Activated CD4-positive, CD25-positive, alpha-beta regulatory T cell (primary cell): Measurements from ENCODE around the gene PRLR.
"Not testable (repeated sequence)": the region's sequence is repeated elsewhere in the genome, so short reads cannot be mapped to it uniquely, and the experiment has no call there.

Source experiments
- DNase-seq, 4 experiments: peaks; one replicate each; lab custom pipeline; 2025; lab: John Stamatoyannopoulos, UW

PRLR gene

DNA sequence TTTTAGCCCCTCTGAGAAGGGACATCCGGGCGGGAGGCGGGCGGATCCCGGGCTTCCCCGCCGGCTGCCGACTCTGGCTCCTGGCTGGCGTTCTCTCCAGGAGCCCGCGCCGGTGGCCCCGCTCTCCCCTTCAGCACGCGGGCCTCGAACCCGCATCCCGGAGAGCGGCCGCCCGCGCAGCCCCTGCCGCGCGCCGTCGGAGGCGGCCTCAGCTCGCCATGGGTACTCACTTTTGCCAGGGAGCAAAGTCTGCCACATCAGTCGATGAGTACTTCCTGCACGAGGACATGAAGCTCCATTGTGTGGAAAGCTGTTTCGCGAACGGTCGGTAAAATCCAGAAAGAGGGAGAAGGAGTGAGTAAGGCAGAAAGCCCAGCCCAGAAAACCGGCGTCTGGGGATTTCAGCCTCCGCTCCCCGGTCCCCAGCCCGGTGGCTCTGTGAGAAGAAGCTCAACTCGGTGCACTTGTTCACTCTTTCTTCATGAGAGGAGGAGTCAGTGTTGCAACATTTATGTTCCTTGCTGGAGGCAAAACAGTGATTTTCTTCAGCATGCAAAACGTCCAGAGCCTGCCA, at the start of gene PRLR:
Gene PRLR, minus strand, starts transcription at position 450 of the 574 bp plus-strand sequence. CDS start 140,867 bp downstream, outside the sequence.
- DNase-seq, result no peak

DNA sequence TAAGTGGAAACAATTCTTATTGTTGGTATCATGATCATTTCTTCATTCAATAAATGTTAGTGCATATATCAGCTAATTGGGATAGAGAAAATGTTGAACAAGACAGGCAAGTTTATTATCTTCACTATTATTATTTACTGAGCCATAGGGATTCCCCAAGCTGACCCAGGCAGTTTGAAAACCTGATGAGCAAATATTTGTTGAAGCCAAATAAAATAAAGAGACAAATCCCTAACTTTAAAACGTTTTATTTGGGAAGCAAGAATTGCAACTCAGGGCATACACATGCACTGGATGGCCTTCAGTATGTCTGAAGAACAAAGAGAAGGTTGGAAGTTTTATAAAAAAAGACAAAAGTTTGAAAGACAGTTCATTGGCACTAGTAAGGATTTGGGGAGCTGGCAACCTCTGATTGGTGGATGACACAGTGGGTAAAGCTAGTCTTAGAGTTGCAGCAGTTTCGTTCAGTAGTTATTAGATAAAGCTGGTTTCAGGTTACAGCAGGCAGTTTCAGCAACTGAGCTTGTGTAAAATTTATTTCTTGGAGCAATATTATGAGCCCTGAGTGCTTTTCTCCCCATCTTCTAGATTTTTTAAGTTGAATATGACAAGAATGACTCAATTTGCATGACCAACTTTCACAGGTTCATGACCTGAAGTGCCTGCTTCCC, 44.7 kb upstream of the PRLR start:
- DNase-seq, result no peak

DNA sequence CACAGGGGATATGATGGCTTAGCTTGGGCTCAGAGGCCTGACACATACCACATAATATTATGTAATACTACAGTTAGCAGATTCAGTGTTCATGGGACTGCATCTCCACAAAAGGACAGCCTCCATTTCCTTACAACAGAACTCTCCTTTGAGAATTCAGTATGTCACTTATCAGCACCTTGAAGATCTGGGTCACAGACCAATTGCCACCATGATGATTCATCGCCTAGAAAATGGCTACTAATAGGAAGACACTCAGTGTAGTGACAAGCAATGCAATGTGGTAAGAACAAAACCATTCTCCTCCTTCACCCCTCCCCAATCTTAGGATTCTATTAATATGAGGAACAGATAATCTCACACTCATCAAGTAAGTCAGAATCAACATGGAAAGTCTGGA, 38.7 kb upstream of the PRLR start:
- DNase-seq, result no peak

DNA sequence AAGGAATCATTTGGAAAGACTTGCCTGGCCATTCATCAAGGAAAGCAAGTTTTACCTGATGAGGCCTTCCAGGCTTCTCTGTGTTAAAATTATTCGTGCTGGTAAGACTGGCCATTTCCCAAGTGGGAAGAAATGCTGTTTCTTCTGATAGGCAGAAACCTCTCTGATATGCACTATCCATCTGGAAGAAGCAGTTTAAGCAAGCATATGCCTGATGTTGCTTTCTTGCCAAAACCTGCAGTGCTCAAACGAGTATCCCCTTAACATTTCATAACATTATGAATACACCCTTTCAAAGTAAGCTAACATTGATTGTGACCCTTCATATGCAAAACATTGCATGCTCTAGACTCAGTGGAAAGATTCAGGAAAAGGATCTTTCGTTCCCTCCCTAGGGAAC, 36.0 kb upstream of the PRLR start:
- no peak for DNase-seq

DNA sequence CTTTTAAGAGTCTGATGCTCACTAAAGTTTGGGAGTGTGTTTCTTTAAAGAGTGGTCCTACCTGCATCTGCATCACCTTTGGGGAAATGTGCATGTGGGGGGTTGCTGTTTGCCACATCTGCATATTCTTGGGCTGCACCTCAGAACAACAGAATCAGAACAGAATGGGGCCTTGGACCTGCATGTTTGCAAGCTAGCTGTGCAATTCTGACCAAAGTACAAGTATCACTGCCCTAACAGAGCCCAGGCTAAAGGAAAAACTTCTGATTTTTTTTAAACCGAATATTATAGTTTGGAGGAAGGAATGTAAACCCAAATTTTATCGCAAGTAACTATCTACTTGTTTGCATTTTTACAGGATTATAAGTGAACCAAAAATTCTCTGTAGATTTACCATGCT, 34.2 kb upstream of the PRLR start:
- no peak for DNase-seq

DNA sequence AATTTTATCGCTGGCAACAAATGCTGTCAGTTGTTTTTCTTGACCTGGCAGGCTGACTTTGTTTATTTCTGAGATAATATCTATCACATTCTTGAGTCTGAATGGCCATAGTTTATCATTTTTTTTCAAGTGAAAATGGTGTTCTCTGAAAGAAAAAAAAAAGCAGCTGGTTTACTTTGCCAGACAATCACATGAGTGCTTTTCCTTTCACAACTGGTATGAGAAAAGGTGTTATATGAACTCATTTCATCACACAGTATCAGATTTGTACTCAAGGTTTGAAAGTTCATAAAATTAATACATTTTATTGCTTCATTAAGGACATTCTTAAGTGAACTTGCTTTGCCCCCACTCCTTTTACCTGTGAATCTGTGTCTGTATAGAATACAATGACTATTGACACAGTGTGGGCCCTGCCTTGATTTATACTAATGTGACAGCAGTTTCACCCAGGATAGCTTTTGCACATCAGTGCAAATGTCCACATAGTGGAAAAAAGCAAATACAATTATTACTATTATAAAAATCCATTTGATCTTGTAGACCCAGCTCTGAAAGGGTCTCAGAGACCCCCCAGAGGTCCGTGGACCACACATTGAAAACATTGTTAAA, 33.1 kb upstream of the PRLR start:
- DNase-seq, result no peak

DNA sequence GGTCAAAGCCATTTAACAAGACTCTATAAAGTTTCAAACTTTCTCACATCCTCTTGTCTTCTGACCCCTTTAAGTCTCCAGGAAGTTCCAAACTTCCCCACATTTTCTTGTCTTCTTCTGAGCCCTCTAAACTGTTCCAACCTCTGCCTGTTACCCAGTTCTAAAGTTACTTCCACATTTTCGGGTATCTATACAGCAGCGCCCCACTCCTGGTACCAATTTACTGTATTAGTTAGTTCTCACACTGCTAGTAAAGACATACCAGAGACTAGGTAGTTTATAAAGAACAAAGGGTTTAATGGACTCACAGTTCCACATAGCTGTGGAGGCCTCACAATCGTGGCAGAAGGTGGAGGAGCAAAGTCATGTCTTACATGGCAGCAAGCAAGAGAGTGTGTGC, 23.3 kb upstream of the PRLR start:
- DNase-seq, result no peak

DNA sequence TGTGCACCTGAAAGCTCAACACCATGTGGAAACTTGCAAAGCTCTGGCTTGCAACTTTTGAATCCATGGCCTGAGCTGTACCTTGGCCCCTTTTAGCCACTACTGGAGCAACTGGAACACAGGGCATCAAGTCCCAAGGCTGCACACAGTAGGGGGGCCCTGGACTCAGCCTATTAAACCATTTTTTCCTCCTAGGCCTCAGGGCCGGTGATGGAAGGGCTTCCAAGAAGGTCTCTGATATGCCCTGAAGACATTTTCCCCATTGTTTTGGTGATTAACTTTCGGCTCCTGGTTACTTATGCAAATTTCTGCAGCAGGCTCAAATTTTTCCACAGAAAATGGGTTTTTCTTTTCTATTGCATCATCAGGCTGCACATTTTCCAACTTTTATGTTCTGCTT, 22.7 kb upstream of the PRLR start:
- no peak for DNase-seq

DNA sequence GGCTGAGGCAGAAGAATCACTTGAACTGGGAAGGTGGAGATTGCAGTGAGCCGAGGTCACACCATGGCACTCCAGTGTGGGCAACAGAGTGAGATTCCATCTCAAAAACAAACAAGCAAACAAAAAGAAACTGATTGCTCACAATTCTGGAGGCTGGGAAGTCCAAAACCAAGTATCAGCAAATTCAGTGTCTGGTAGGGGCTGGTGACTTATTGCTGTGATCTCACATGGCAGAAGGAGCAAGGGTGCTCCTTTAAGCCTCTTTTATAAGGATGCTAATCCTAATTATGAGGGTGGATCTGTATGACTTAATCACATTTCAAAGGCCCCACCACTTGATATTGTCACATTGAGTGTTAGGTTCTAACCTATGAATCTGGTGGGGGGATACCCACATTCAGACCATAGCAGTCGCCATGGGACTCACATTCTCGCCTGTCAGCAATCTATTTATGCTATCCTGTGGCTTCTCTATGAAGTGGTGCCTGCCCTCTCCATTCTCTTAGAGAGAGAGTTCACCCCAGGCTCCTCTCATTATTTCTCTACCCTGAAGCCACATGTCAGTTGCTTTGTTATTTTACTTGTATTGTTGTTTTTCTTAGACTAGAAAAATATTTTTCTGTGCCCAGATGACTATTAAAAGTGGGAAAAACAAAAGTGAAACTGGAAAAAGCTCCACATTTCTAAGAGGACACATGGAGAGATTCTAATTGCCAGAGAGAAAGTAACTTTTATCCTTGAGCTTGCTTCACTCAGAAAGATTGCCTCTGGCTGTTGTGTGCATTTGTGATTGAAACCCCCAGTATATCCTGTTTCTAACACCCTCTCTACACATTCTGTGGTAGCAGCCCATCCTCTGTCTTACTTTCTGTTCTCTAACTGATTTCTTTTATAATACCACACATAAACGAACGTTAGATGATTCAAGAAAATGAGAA, 18.8 kb upstream of the PRLR start:
- no peak for DNase-seq

DNA sequence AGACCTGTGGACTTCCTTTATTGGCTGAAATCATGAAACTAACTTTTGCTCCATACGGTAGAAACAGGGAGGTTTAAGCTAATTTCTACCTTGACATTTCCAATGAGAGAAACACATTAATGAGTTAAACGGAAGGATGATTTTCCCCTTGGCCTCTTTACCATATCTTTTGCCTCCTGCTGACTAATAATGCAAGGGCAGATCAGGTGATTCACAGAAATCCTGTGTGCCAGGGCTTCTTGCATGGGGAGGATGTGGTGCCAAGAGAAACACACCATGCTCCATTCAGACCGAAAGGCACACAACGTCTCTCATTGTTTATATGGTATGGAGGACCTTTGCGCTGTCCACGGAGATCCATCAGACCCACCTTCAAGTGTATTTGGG, 17.4 kb upstream of the PRLR start:
- DNase-seq, result no peak

DNA sequence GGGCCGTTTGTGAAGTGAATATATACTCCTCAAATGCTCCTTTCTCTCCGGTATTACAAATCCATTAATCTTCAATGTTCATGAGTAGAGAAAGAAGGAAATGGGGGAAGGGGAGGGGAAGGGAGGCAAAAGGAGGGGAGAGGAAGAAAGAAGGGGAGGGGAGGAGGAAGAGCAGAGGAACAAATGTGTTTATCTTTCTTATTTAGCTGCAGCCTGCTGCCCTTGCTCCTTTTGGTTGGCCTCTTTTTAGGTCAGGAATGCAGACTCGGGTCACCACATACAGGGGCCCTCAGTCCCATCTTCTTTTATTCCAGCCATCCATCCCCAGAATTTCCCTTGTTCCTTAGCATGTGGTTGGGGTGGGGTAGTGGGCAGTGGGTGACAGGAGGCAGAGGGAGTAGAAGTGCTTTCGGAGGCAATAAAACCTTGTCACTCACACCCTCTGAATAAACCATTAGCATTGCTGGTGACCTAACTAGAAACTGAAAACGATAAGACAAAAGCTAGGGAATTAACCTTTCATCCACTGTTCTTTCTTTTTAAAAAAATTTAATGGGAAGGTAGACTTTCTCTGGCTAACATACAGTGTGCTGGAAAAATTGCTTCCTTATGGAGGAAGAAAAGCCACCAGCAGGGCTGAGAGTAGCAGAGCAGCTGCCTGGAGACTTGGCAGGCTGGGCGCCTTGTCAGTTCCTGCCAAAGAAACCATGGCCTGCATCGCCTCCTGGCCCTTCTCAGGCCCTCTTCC, 16.8 kb upstream of the PRLR start:
- no peak for DNase-seq

DNA sequence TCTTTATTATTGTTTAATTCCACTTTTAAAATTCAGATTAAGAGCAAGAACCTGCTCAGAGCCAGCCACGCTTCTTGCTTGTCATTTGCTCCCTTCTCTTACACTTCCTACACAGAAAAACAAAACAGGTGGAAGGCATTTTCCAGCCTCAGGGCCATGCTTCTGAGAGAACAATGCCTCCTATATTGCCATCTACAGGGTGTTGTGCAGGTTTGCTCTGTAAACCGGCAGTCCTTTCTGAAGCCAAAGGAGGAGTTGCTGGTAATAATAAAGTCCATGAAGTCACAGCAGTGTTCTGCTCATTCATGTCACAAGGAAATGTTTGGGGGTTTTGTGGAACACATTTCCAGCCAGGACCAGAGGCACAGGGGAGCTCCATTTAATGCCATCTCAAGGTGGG, 16.1 kb upstream of the PRLR start:
- no peak for DNase-seq

DNA sequence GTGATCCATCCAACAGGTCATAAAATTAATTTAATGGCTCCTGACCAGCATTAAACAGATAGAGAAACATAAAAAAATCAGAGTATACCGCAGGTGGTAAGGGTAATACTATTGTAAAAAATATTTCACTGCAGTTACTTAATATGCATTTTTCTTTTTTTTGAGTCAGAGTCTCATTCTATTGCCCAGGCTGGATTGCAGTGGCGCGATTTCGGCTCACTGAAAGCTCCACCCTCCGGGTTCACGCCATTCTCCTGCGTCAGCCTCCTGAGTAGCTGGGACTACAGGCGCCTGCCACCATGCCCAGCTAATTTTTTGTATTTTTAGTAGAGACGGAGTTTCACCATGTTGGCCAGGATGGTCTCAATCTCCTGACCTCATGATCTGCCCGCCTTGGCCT, 15.1 kb upstream of the PRLR start:
- DNase-seq, result not testable (repeated sequence)

DNA sequence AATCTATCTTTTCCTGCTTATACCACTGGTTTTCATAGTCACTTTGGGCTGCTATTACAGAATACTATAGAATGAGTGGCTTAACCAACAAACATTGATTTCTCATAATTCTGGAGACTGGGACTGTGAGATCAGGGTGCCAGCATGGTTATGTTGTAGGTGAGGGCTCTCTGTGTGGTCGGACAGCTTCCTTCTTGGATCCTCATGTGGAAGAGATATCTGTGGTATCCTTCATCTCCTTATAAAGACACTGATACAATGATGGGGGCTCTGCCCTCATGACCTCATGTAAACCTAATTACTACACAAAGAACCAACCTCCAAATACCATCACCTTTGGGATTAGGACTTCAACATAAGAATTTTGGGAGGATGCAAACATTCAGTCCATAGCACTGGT, 13.9 kb upstream of the PRLR start:
- no peak for DNase-seq

DNA sequence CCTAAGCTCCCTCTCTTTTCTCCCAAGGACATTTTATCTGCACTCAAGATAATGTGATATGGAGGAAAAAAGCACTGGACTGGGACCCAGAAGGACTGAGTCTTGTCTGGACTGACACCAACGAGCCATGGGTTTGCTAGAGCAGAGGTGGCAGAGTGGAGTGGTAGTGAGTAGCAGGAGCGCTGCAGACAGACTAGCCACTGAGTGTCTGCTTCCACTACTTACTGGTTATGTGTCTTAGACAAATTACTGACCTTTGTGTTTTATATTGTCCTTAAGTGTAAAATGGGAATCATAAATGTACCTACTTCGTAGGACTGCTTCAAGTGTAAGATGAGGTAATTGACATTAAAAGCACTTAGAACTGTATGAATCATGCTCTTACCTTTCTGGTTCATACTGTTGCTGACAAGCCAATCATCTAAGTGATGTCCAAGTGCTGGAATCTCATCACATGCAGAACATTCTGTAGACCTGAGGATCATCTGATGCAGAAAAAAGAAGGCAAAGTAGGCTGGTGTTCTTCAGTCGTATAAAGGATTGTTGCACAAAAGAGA, 12.5 kb upstream of the PRLR start:
- no peak for DNase-seq

DNA sequence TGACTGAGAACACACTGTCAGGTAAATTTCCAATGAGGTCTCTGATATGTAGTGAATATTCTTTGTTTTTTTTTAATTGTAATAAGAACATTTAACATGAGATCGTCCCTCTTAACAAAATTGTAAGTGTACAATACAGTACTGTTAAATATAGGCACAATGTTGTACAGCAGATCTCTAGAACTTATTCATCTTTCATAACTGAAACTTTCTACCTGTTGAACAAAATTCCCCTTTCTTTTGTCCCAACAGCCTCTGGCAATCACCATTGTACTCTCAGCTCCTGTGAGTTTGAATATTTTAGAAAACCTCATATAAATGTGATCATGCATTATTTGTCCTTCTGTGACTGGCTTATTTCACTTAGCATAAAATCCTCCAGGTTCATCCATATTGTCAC, 10.6 kb upstream of the PRLR start:
- no peak for DNase-seq

DNA sequence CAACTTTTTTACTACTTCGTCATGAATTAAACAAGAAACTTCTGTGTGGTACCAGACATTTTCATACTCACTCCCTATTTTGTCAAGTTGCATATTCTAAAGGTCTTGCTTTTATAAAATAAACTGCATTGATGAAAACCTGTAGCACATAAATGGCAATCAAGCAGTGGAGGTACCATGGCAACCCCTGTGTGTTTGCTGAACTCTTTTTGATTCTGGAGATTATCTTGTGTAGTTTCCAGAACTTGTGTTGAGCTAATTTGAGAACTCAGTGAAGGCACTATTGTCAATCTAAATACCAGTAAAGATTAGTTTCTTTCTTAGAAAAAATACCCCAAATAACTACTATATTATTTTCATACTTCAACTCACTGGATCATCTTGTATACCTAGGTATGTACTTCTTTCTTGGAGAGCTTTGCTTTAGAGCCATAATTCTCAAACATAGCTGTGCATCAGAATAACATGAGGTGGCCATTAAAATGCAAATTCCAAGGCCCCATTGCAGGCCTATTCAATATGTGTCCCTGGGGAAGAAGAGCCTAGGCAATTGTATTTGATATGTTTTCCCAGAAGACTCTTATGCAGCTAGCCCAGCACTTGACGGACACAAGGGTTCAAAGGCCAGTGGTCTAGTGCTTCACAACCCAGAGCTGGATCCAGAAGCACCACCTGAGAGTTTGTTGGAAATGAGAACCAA, 9.8 kb upstream of the PRLR start:
- DNase-seq, result no peak

DNA sequence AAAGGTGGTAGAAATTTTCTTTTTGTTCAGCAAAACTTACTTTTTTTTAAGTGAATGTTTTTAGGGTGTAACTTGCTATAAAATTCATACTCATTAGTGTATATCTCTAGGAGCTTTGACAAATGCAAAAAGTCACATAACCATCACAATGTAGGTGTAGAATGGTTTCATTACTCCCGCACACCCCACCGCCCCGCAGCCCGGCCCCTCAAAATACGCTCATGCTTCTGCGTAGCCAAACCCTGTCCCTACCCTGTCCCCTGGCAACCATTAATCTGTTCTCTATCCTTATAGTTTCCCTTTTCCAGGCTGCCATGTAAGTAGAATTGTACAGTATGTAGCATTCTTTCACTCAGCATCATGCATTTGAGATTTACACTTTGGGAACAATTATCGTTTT, 9.2 kb upstream of the PRLR start:
- DNase-seq, result no peak

DNA sequence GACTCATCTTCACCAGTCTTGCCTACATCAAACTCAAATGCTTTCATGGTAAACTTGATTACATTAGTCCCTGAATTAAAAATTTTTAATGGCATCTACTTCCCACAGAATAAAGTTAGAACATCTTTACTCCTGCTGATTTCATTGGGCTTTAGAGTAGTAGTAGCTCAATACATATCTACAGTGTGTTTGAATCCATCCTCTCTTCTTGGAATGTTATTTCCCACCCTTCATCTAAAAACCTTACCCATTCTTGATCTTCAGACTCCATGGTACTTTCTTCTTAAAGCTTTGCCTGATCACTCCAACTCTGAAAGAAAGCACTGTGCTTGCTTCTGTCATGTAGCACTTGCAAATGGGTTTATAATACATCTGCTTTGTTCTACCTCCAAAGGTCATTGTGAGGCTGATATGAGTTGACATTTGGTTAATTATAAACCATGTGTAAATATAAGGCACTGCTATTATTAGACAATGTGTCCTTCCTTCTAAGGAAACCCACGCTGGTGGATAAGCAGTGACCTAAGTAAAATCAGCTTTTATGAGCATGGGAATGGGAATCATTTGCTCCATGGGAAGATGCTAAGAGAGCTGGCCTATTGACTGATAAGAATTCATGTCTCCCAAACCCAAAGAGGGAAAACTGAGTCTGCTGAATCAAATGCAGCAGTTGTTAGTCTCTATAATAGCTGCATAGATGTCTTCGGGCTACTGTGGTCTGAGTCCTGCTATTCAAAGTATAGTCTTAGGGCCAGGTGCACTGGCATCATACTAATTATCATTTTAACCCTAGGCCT, 7.5 kb upstream of the PRLR start:
- no peak for DNase-seq

DNA sequence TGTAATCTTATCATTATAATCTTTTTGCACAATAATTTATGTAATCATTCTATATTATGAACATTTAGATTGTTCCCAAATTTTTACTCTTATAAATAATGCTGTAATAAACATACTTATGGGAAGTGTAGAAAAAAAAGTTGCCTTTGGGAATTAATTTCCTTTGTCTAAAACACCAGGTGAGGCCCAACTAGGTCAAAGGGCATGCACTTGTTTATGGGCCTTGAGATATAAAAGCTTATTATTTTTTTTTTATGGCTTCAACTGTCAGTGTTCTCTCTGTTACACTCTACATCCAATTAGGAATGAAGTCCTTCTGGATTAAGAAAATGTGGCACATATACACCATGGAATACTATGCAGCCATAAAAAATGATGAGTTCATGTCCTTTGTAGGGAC, 6.5 kb upstream of the PRLR start:
- DNase-seq, result no peak
